HCT116 (cell line): Measurements from ENCODE around the gene C3orf70.

Experiments
- CEBPB ChIP-seq: IDR thresholded peaks from 2 replicates; pipeline ENCODE4 v1.6.1; 2012; ENCODE audit warnings: low read depth
- CTCF ChIP-seq, 3 experiments: fragments of 200-600 bp in 1 of 3; sonication (generic) in 1 of 3; IDR thresholded peaks in 2 of 3; conservative IDR thresholded peaks in 1 of 3; 2 replicates each; pipeline ENCODE4 v1.5.1; 2012 to 2017; ENCODE audit warnings: low read depth in 2 of 3, low read length in 2 of 3, antibody characterized with exemption in 1 of 3, borderline replicate concordance in 1 of 3, control low read depth in 1 of 3, mild to moderate bottlenecking in 1 of 3, mixed read lengths in 1 of 3, mixed run types in 1 of 3, moderate library complexity in 1 of 3; ENCODE audit not compliant: insufficient read depth in 1 of 3
- EGR1 ChIP-seq: IDR thresholded peaks from 2 replicates; pipeline ENCODE4 v1.6.1; 2012; ENCODE audit warnings: low read depth
- JUND ChIP-seq: IDR thresholded peaks from 2 replicates; pipeline ENCODE4 v1.6.1; 2012
- POLR2A ChIP-seq: IDR thresholded peaks from 2 replicates; pipeline ENCODE4 v1.7.0; 2011; ENCODE audit warnings: borderline replicate concordance; ENCODE audit not compliant: insufficient read depth, insufficient read length; ENCODE audit errors: extremely low read depth
- POLR2AphosphoS5 ChIP-seq: IDR thresholded peaks from 2 replicates; pipeline ENCODE4 v1.6.1; 2011; ENCODE audit warnings: mild to moderate bottlenecking, low read depth, low read length, moderate library complexity
- REST ChIP-seq: IDR thresholded peaks from 2 replicates; pipeline ENCODE4 v1.6.1; 2012; ENCODE audit warnings: low read depth
- SP1 ChIP-seq: IDR thresholded peaks from 2 replicates; pipeline ENCODE4 v1.6.1; 2012; ENCODE audit warnings: low read depth
- ZFX ChIP-seq: fragments of 450-650 bp; IDR thresholded peaks from 2 replicates; pipeline ENCODE4 v1.6.1; 2017

GRCh38 chr3:185134509-185134908 lies 18.4 kb downstream of the C3orf70 start:
- TF ChIP-seq POLR2AphosphoS5 (no peak), CTCF (IDR thresholded peaks at IDR 0.05 in 2 of 3, conservative IDR thresholded peaks at IDR 0.05 in 1 of 3; ENCODE audit: borderline replicate concordance in 1 of 3, insufficient read depth in 1 of 3, low read depth in 2 of 3, low read length in 2 of 3) (no peak), ZFX (no peak), POLR2A (no peak), SP1 (no peak), EGR1 (no peak), REST (no peak), JUND (no peak), CEBPB (no peak)
